Stimulated activated CD8-positive, alpha-beta memory T cell treated with anti-CD3 and anti-CD28 coated beads, Interleukin-12 subunit alpha, Interleukin-12 subunit beta, amount 100 ng/mL, for 24 hours (primary cell): ENCODE data around the gene RBM4.
"Not testable (repeated sequence)": the region's sequence is repeated elsewhere in the genome, so short reads cannot be mapped to it uniquely, and the experiment has no call there.

Experiments used
- DNase-seq: peaks from one replicate; pipeline ENCODE4 v3.0.0-alpha.2; 2020; ENCODE audit errors: extremely low read depth

The RBM4 gene

DNA sequence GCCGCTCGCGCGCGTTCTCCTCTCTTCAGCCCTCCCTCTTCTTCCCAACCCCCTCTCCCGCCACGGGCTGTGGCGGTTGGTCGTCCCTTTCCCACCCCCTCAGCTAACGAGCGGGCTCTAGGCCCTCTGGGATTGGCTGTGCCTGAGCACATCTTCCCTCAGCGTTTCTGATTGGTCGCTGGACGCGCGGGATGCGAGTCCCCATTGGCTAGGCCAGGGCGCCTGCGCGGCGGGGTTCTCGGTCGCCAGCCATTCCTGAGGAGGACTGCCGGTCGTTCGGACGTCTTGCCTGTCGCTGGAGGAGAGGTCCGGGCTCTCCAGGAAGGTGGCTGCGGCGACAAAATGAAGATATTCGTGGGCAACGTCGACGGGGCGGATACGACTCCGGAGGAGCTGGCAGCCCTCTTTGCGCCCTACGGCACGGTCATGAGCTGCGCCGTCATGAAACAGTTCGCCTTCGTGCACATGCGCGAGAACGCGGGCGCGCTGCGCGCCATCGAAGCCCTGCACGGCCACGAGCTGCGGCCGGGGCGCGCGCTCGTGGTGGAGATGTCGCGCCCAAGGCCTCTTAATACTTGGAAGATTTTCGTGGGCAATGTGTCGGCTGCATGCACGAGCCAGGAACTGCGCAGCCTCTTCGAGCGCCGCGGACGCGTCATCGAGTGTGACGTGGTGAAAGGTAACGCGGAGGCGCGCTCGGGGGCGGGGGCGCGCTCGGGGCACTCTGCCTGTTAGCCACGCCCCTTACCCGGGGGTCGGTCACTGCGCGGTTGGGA, 21.9 kb upstream of the RBM4 start, which contains the start of gene RBM14:
RBM14 (plus strand) TSS at position 252 of the 776 bp plus-strand sequence; CDS start at position 343, 91 bp downstream.
- peak; percentile 96 for DNase-seq

DNA sequence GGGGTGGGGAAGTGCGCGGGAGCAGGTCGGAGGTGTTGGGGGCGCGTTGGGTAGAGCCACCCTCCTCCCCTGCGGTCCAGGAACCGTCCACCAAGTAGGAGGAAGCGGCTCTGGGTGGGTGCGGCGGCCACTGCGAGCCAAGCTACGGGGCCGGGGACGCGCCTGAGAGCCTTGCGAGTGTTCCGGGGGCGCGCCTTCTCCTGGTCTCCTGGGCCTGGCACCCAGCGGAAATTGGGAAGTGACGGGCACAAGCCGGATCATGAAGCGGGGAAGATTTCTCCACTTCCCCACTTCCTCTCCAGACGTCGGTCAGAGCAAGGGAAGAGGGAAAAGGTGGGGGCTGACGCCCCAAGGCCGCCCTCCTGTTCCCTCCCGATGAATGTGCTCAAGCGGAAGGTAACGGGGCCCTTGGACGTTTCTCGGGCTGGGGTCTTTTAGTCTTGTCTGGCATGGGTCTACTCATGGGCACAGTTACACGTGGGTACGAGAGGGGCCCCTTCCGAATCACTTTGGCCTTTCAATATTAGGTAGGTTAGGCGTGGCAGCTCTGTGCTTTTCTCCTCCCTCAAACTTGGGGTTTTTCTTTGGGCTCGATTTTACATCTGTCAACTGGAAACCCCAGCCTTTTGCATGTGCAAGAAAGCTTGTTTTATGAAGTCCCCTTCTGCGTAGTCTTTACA, 21.2 kb upstream of the RBM4 start:
- DNase-seq: no peak

DNA sequence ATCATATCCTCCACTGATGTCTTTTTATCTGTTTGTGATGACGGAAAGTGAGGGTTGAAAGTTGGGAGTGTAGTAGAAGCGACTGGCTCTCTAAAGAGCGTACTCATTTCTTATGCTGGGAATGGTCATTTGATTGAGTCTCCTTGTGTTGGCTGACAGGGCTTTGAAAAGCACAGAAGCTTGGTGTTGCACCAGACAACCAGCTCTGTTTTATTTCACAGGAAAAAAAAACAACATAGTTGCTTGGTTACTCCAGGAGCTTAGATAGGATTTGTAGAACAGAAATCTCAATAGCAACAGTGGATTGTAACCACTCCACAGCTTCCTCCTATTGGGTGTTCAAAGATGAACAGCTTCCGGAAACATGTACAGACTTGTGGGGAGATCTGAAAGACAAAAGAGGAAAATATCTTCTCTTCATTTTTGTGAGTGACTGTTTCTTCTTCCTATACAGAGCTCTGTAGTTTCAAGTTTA, 19.4 kb upstream of the RBM4 start:
- DNase-seq: no peak

DNA sequence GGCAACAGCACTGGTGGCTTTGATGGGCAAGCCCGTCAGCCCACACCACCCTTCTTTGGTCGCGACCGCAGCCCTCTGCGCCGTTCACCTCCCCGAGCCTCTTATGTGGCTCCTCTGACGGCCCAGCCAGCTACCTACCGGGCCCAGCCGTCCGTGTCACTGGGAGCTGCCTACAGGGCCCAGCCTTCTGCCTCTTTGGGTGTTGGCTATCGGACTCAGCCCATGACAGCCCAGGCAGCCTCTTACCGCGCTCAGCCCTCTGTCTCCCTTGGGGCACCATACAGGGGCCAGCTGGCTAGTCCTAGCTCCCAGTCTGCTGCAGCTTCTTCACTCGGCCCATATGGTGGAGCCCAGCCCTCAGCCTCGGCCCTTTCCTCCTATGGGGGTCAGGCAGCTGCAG, 14.1 kb upstream of the RBM4 start:
- DNase-seq: no peak

DNA sequence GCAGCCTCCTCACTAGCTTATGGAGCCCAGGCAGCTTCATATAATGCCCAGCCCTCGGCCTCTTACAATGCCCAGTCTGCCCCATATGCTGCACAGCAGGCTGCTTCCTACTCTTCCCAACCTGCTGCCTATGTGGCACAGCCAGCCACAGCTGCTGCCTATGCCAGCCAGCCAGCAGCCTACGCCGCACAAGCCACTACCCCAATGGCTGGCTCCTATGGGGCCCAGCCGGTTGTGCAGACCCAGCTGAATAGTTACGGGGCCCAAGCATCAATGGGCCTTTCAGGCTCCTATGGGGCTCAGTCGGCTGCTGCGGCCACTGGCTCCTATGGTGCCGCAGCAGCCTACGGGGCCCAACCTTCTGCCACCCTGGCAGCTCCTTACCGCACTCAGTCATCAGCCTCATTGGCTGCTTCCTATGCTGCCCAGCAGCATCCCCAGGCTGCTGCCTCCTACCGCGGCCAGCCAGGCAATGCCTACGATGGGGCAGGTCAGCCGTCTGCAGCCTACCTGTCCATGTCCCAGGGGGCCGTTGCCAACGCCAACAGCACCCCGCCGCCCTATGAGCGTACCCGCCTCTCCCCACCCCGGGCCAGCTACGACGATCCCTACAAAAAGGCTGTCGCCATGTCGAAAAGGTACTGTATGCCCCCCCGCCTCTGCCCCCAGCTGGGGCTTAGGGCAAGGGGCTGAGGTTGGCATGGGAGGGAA, 13.3 kb upstream of the RBM4 start:
- no peak for DNase-seq

DNA sequence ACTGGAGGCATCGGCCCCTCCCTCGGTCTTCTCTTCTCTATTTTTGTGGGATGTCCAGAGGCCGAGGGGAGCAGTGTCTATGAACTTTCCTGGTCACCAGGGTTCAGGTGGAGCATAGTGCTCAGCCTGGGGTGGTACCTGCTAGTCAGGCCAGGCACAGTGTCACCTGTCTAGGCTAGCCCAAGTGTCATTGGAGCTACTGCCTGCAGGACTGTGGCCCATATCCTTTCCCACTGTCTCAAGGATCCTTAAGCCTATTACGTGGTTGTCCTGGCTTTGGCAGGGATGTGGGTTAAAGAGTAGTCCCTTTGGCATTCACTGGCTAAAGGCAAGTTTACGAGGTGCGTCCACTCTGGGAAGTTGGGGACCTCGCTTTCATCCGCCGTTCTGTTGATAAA, 12.8 kb upstream of the RBM4 start:
- no peak for DNase-seq

DNA sequence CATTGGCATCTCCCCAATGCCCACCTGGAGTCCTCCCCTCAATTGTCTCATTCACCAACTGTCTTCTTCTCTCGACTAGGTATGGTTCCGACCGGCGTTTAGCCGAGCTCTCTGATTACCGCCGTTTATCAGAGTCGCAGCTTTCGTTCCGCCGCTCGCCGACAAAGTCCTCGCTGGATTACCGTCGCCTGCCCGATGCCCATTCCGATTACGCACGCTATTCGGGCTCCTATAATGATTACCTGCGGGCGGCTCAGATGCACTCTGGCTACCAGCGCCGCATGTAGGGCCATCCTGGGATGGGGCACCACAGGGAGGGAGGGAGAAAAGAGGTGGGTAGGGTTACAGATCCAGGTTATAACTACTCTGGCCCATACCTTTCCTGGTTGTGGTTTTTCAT, 12.1 kb upstream of the RBM4 start:
- no peak for DNase-seq

DNA sequence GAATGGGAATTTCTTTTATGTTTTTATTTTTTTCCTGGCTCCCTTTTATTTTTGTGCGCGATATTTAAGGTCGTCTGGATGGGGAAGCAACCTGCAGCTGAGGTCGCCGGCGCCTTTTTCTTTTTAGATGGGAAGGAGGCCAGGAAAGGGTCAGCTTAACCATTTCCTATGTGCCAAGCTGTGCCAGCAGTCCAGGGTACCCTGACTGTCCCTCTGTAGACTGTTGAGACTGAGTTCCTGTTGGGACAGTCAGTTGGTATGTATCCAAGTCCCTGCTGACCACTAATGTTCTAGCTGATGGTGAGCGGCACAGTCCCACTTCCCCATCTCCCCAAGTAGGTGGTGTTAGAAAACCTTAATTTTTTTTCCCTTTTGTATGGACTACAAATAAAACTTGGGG, 11.6 kb upstream of the RBM4 start:
- no peak for DNase-seq

DNA sequence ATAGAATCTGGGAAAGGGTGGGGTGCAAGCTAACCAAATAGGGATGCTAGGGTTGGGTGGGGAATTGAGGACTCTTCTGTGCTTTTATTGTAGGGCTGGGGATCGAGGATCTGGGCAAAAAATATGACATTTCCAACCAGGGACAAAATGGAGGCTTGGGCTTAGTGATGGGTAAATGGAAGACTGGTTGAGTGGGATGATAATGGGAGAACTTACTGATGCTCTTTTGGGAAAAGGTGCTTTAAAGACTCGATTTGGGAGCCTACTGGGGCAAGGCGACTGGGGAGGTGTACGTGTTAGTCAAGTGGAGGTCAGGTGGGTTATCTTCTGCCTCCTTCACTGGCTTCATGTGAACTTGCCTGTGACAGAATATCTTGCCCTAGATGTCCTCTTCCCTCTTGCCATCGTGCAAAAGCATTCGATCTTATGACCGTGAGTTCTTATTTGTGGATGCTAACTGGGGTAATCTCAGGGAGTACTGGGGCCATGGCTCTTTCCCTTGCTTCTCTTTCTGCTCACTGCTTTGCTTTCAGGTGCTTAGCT, 10.4 kb upstream of the RBM4 start:
- no peak for DNase-seq

DNA sequence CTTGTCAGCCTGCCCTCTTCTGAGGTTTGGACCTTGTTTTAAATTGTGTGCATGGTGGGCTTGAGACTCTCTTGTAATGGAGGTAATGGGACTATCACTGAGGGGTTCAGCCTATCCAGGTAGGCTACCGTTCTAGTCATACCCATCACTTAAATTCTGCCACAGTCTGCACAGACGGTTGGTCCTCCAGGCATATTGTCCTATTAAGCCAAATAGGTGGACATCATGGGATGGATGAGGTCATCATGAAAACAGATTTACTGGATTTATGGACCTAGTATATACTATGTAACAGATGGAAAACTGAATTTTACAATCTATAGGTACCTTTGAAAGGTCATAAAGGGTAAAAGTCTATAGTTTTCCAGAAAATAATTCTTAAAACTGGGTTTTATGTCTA, 9.1 kb upstream of the RBM4 start:
- no peak for DNase-seq

DNA sequence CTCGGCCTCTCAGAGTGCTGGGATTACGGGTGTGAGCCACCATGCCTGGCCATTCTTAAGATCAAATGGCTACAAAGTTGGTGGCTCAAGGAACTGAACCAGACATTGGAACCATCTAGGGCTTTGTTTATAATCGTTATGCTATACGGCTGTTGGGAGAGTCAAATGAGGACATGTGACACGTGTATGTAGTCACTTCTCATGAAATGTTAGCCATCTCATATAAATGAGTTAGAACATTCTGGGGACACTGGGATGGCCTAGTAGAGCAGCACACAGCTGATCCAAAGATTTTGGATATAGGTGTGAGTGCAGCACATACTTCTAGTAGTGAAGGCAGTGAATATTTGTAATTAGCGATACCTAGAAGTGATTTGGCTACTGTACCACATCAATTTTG, 6.6 kb upstream of the RBM4 start:
- DNase-seq: no peak

DNA sequence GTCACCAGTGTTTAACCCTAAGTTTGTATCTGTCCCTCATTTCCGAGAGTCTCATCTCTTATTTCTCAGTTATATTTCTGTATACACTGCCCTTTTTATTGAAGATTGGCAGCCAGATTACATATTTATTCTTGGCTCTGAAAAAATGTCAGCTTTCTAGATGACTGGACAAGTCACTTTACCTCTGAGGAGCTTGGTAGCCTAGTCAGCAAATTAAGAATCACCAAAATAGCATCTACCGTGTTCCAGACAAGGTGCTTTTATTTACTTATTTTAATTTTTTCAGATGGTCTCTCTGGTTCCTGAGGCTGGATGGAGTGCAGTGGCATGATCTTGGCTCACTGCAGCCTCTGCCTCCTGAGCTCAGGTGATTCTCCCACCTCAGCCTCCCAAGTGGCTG, 5.6 kb upstream of the RBM4 start:
- no peak for DNase-seq

DNA sequence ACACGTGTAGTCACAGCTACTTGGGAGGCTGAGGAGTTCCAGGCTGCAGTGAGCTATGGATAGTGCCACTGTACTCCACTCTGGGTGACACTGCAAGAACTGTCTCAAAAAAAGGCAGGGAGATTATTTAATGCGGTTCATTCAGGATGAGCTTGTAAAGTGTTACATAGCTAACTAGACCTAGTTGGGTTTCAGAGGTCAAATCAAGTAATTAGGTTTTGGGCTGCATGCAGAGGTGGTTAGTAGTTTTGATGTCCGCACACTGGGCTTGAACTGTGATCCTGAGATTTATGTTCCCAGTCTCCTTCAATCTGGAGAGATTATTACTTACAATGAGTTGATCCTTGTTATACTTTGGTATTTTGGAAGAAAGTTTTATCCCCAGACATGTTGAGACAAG, 2.1 kb upstream of the RBM4 start:
- no peak for DNase-seq

DNA sequence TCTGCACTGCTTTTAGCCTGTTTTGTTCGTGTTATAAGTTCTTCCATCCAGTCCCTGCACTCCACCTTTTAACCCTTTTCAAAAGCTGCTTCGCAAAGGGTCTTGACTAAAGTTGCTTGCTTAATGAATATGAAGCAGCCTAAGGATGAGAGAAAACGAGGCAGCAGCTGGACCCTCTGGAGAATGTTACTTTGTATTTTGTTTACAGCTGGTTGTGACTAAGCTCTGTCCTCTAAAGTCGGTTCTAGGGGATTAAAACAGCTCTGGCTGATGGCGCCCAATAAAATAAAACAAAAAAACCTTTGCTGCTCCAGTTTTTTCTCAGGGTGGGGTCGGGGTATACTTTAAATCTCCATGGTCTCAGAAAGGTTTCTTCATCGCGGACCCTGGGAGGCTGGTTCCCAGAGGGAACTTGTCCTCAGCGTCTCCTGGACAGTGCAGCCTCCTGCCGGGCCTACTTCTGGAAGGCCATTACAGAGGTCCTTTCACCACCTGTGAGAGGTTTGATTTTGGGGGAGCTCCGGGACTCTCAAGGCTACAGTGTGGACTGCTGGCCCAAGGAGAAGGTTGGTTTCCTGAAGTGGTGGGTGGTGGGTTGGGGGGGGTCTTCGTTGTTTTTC, 836 bp upstream of the RBM4 start:
- DNase-seq: no peak

DNA sequence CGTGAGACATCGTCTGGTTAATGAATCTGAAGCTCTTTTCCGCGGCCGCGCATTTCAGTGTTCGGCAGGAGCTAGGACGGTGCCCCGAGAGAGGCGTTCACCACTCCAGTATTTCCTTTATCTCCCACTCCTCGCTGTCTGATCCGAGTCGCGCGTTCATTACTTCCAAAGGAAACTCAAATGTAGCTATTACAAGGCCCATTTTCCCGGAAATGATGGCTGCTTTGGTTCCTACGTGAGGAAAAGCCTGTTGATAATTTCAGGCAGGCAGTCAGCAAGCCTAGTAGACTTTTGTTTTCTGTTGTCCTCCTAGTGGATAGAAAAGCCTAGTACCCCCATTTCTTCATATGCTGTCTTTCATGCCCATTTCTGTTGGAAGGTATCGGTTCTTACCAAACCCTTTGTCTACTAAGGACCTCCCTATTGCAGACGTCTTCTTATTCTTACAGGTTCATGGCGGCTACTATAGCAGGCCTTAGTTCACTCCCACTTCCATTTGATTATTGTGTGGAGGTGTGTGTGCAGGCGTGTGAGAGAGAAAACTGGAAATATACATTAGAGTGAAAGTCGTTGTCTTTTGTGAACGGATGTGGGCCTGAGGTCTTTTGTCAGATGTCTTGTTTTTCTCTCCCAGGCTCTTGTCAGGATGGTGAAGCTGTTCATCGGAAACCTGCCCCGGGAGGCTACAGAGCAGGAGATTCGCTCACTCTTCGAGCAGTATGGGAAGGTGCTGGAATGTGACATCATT, 737 bp downstream of the RBM4 start:
- DNase-seq: no peak

DNA sequence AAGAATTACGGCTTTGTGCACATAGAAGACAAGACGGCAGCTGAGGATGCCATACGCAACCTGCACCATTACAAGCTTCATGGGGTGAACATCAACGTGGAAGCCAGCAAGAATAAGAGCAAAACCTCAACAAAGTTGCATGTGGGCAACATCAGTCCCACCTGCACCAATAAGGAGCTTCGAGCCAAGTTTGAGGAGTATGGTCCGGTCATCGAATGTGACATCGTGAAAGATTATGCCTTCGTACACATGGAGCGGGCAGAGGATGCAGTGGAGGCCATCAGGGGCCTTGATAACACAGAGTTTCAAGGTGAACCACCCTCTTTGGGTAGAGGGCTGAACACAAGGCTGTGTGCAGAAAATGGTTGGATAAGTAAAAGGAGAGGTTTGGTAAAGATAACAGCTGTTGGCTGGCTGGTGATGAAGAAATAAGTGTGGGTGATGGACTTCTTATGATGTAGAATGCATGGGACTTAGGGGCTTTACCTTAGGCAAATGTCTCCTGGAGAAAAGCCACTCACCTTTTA, 1.4 kb downstream of the RBM4 start:
- DNase-seq: not testable (repeated sequence)

DNA sequence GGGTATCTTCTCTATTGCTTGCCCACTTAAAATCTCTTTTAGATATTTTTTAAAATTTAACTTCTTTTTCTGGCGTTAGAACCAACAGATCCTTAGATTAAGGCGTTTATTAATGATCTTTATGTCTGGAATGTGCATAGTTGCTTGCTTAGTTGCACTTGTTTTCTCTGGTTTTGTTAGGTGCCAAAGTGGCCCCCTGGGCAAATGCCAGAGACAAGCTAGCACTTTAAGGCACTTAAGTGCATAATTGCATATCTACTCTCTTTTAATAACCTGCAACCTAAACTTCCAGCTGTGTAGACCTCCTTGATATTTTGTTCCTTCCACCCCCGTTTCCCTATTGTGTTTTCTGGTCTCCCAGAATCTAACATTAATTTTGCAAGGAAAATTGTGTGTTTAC, 3.3 kb downstream of the RBM4 start:
- no peak for DNase-seq

DNA sequence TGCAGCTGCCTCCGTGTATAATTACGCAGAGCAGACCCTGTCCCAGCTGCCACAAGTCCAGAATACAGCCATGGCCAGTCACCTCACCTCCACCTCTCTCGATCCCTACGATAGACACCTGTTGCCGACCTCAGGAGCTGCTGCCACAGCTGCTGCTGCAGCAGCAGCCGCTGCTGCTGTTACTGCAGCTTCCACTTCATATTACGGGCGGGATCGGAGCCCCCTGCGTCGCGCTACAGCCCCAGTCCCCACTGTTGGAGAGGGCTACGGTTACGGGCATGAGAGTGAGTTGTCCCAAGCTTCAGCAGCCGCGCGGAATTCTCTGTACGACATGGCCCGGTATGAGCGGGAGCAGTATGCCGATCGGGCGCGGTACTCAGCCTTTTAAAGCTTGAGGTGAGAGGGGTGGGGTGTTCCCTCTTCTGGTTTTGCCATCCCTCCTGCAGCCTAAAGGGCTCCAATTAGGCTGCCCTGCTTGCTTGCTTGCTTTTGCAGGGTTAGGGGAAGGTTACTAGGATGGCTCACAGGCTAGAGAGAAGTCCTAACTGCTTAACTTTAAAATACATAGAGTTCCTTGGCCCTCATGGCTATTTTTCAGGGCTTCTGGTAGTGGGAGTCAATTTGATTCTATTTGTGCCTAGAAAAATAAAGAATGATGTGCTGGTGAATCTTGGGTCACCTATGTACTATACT, 5.4 kb downstream of the RBM4 start:
- DNase-seq: no peak

DNA sequence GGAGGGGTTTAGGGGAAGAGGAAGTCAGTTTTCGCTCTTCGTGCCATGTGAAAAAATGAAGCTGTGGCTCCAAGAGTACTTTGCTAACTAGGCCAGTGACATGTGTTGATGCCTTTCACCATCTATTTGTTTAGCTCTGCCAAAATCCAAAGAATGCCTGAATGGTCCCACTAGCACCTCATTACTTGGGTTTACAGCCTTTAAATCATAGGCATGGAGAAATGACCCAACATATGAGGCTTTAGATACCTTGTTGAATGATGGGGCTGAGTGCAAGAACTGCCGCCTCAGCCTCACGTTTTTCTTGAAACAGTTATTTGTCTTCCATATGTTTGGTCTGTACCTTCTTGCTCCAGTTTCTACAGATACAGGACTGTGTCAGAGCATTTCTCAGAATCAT, 8.3 kb downstream of the RBM4 start:
- DNase-seq: no peak

DNA sequence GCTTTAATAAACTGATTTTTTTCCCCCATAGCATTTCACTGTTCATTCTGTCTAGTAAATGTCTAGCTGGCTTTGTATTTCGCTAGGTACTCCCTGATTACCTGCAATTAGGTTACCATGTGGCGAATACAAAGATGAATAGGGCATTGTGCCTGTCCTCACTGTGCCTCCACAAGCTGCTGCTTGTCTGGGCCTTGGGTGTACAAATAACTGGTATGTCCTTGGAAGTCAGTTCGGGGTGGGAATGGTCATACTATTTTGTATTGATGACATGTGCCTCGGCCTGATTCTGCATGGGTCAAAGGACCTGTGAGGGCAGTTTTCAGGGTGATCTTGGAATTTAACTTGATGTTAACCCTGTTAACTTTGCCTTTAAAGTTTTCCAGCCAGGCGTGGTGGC, 11.4 kb downstream of the RBM4 start:
- DNase-seq: no peak
